AG08396 (cell line): Measurements from ENCODE around the gene FGR.
"Not testable (repeated sequence)": the region's sequence is repeated elsewhere in the genome, so short reads cannot be mapped to it uniquely, and the experiment has no call there.

ENCODE experiments used
- DNase-seq: peaks from one replicate; pipeline ENCODE4 v3.0.0; 2012; ENCODE audit warnings: low spot score, mixed read lengths

The FGR gene

GRCh38 chr1:27659497-27660299 lies 24.7 kb upstream of the FGR start:
- peak; percentile 92 for DNase-seq

- DNase-seq = peak; percentile 45
Observed at GRCh38 chr1:27658951-27659496, 24.0 kb upstream of the FGR start.

- peak; percentile 75 for DNase-seq
Observed at GRCh38 chr1:27656157-27656893, 21.3 kb upstream of the FGR start.

- DNase-seq = no peak
Observed at GRCh38 chr1:27655151-27655937, 20.4 kb upstream of the FGR start.

- no peak for DNase-seq
Observed at GRCh38 chr1:27652111-27652864, 17.3 kb upstream of the FGR start.

- DNase-seq = no peak
Observed at GRCh38 chr1:27650539-27651175, 15.7 kb upstream of the FGR start.

- DNase-seq = no peak
Observed at GRCh38 chr1:27650171-27650538, 15.2 kb upstream of the FGR start.

GRCh38 chr1:27649306-27649635 lies 14.3 kb upstream of the FGR start:
- DNase-seq = no peak

GRCh38 chr1:27648602-27649305 lies 13.8 kb upstream of the FGR start:
- no peak for DNase-seq

GRCh38 chr1:27647328-27647727 lies 12.3 kb upstream of the FGR start:
- no peak for DNase-seq

- DNase-seq = no peak
Observed at GRCh38 chr1:27646676-27647075, 11.7 kb upstream of the FGR start.

- no peak for DNase-seq
Observed at GRCh38 chr1:27645071-27645415, 10.1 kb upstream of the FGR start.

- DNase-seq = no peak
Observed at GRCh38 chr1:27644369-27645070, 9.5 kb upstream of the FGR start.

- DNase-seq = peak; percentile 77
Observed at GRCh38 chr1:27643600-27644368, 8.8 kb upstream of the FGR start.

GRCh38 chr1:27640514-27640913 lies 5.5 kb upstream of the FGR start:
- DNase-seq = not testable (repeated sequence)

GRCh38 chr1:27638805-27639204 lies 3.8 kb upstream of the FGR start:
- no peak for DNase-seq

GRCh38 chr1:27638047-27638734 lies 3.2 kb upstream of the FGR start:
- DNase-seq = no peak

GRCh38 chr1:27635396-27636142 lies 584 bp upstream of the FGR start:
- no peak for DNase-seq
